Measurements from ENCODE around the gene IL17RC.

Gene IL17RC

GRCh38 chr3:9947025-9947995, 30.4 kb downstream of the IL17RC start:
- DNase-seq = peak; percentile 85

- DNase-seq = no peak
These were observed 31.7 kb downstream of the IL17RC start for GRCh38 chr3:9948586-9948985.

DNA sequence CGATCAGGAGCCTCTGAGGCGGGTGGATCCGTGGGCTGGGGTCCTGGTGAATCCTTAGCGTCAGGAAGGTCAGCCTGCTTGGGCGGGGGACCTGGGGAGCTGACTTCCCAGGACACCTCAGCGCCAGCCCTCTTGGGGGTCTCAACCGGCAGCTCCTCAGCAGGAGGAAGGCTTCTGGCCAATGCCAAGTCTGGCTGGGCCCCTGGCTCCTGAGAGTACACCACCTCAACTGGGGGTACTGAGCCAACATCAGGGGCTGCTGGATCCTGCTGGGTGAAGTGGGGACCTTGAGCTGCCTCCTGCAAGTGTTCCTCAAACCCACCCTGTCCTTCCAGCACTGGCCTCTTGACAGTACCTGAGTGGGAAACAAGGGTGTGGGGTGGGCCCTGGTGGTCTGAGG, 32.2 kb downstream of the IL17RC start:
- no peak for DNase-seq

- no peak for DNase-seq
These were observed 32.7 kb downstream of the IL17RC start for GRCh38 chr3:9949626-9950025.

GRCh38 chr3:9951126-9951525, 34.2 kb downstream of the IL17RC start:
- no peak for DNase-seq

GRCh38 chr3:9951598-9951961, 34.7 kb downstream of the IL17RC start:
- DNase-seq = no peak

- peak; percentile 63 for DNase-seq
These were observed 35.3 kb downstream of the IL17RC start, which contains the start of gene PRRT3 for GRCh38 chr3:9951962-9952805. Gene PRRT3 (minus strand): TSS chr3:9952408. CDS start chr3:9950115, 2,293 bp downstream.

DNA sequence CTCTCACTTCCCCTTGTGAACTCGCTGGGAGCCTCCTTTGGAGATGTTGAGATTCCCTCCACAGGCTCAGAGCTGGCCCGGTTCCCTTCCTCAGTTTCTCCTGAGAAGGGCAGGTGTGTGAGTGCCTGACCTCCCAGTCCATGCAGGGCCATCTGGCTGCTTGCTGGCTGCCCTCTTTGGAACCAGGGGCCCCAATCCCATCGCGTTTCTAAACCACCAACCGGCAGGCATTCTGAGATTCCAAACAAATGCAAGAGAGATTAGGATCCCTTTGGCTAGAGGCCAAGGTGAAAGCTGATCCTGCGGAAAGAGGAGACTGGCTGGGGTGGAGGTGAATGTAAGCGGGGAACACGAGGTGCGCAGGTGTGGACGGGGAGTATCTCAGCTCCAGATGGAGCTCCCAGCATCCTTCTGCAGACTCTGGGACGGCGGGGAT, 38.2 kb downstream of the IL17RC start:
- DNase-seq = no peak

- no peak for DNase-seq
These were observed 38.9 kb downstream of the IL17RC start for GRCh38 chr3:9955611-9956352.

DNA sequence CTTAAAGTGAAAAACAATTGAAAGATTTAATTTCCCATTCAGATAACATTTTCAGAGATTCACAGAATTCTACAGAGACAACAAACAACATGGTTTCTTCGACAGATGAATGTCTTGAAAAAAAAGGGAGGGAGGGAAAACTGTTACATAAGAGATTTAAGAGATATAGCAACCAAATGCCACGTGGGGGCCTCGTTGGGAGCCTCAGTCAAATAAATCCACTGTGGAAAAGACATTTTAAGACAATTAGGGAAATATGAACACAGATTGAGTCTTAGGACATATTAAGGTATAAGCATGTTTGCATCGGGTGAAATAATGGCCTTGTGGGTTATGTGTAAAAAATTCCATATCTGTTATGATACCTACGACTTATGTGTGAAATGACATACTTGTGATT, 40.3 kb downstream of the IL17RC start:
- no peak for DNase-seq

DNA sequence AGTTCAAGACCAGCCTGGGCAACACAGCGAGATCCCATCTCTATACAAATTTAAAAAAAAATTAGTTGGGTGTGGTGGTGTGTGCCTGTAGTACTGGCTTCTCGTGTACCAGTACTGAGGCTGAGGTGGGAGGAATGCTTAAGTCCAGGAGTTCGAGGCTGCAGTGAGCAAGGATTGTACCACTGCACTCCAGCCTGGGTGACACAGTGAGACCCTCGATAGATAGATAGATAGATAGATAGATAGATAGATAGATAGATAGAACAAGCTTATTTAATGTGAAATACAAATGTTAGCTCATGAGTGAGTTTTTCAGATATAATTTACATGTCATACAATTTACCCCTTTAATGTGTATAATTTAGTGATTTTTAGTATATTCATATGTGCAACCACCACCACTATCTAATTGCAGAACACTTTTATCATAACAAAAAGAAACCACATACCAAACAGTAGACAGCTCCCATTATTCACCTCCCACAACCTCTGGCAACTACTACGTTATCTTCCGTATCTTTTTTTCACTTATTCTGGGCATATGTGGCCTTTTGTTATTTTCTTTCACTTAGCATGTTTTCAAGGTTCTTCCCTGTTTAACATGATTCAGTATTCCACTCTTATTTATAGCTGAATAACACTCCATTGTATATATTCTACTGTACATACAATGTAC, 48.4 kb downstream of the IL17RC start:
- DNase-seq = no peak

DNA sequence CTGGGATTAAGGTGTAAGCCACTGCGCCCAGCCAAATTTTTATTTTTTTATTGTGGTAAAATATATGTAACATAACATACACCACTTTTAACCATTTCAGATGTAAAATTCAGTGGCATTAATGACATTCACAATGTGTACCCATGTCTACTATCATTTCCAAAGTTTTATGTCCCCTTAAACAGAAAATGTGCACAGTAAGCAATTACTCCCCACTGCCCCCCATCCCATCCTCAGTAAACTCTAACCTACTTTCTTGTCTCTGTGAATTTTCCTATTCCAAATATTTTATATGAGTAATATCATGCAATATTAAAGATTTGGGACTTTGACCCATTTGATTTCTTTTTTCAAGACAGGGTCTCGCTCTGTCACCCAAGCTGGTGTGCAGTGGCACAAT, 49.9 kb downstream of the IL17RC start:
- no peak for DNase-seq

DNA sequence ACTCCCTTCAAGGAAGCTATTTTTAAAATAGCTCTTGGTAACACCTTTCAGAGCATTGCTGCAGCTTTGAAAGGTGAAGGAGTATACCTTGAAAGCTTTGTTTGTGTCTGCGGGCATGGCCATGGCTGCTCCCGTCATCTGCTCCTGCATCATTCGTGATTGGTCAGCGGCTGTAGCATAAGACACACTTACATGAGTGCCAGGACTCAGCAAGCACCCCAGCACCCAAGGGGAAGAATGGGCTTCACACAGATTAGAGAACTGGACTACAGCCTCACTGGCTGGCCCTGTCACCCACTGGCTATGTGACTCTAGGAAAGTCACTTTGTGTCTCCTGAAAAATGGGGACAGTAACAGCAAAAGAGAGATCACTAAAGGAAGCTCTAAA, 52.7 kb downstream of the IL17RC start:
- DNase-seq = no peak

- DNase-seq = no peak
These were observed 53.2 kb downstream of the IL17RC start for GRCh38 chr3:9970020-9970652.

DNA sequence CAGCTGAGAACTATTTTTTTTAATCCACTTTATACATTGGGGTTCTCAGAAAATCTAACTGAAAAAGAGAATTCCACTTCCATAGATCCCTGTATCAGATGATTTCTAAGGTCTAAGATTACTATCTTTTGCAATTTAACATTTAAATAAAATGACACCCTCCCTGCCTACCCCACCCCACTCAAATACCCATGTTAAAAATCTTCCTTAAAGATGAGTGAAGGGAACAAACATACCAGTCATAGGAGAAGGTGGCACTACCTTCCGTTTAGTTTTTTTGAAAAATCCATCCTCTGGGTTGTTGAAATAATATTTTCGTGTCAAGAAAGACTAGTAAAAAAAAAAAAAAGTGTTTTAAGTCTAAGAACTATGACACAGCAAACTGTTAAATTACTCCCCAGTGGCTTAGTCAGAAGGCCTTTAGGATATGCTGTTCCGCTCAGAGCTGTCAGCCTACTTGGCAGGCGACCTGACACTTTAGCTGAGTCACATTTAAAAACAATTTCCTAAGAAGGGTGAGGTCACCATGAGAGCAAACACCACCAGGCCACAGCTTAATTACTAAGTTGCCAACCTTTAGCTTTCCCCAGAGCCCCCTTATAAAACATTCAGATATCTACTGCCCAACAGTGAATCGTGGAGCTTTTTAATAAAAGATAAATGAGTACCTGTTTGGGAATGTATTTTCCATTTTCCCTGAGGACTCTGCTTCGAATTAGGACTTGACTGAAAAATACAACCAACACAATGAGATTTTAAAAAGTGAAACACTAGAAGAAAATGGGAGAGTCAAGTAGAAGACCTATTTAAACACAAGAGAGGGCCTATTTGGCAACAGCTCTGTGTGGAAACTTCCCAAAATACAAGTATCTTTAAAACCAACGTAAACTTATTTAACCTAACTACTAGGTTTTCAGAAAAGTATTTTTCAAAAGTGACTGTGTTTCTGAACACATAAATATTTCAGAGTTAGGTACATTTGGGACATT, 60.1 kb downstream of the IL17RC start:
- no peak for DNase-seq

DNA sequence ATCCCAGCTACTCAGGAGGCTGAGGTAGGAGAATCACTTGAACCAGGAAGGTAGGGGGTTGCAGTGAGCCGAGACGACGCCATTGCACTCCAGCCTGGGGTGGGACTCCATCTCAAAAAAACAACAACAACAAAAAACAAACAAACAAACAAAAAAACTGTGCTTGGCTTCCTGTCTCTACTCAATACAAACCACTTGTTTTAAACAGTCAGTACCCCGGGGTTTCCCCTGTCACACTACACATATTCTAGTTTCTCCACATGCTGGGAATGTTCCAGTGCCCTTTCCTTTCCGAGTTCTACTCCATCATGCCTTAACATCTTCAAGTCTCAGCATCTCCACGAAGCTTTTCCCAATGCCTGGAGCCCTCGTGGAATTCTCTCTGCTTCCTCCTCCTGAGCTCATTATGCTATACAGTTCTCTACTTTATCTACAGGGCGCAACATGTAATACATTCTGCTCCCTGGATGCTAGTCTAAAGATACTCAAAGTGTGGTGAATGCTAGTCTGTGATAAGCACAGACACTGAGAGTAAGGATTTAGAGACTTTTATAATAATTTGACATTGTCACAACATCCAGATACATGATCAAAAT, 61.9 kb downstream of the IL17RC start:
- DNase-seq = no peak

- DNase-seq = no peak
These were observed 63.4 kb downstream of the IL17RC start for GRCh38 chr3:9980251-9980650.

All from right forelimb (tissue), 1 donor.